Caco-2 (cell line): ENCODE results near the gene ANAPC10. TPM values are rescaled to one million over a fixed set of nuclear protein-coding genes. Genes with fewer than 3 reads are reported as not detected.

Source experiments
- BruUV-seq: library from RNA; stranded (reverse); fragments of 400-500 nt; replicated peaks from 2 replicates; lab custom pipeline; 2021; lab: Mats Ljungman, UMichigan
- CTCF ChIA-PET: fragments of 300-600 bp; sonication (Branson Sonifier 250); formaldehyde crosslinking; loops from one replicate; lab custom pipeline; 2022; ENCODE audit warnings: antibody characterized with exemption; lab: Charles Lee
- POLR2A ChIA-PET: fragments of 300-600 bp; sonication (Branson Sonifier 250); formaldehyde crosslinking; loops from one replicate; lab custom pipeline; 2022; ENCODE audit warnings: antibody characterized with exemption; lab: Charles Lee
- DNase-seq, 2 experiments: peaks; one replicate each; pipeline versions ENCODE4 v3.0.0 to v3.0.0-alpha.2; 2020 to 2022
- H3K27me3 ChIP-seq: replicated peaks from 2 replicates; pipeline ENCODE4 v1.6.0; 2011; ENCODE audit warnings: low read length; ENCODE audit not compliant: control insufficient read depth, insufficient read depth
- H3K36me3 ChIP-seq: 2 replicates; pipeline ENCODE4 v1.5.1; 2011; ENCODE audit warnings: low read length; ENCODE audit not compliant: control insufficient read depth, insufficient read depth
- H3K4me1 ChIP-seq: fragments of 250-450 bp; sonication (Bioruptor Pico); 2 replicates; pipeline ENCODE4 v1.5.1; 2020; ENCODE audit warnings: mild to moderate bottlenecking
- H3K4me3 ChIP-seq: 2 replicates; pipeline ENCODE4 v1.5.1; 2011; ENCODE audit warnings: low read depth, mild to moderate bottlenecking, control low read depth, low read length
- H3K9me3 ChIP-seq: fragments of 250-450 bp; sonication (Bioruptor Pico); 2 replicates; pipeline ENCODE4 v1.5.1; 2020; ENCODE audit warnings: mild to moderate bottlenecking, moderate library complexity
- H3K27ac Mint-ChIP-seq: one replicate; pipeline ENCODE4 v1.8.0; 2022; ENCODE audit warnings: mixed read lengths; ENCODE audit not compliant: unreplicated experiment
- H3K27me3 Mint-ChIP-seq: one replicate; pipeline ENCODE4 v1.8.0; 2022; ENCODE audit warnings: mixed read lengths; ENCODE audit not compliant: insufficient read depth, unreplicated experiment
- H3K36me3 Mint-ChIP-seq: one replicate; pipeline ENCODE4 v1.8.0; 2022; ENCODE audit warnings: mild to moderate bottlenecking, mixed read lengths; ENCODE audit not compliant: insufficient read depth, unreplicated experiment
- H3K4me1 Mint-ChIP-seq: one replicate; pipeline ENCODE4 v1.8.0; 2022; ENCODE audit warnings: low read depth, mixed read lengths; ENCODE audit not compliant: unreplicated experiment
- H3K4me3 Mint-ChIP-seq: one replicate; pipeline ENCODE4 v1.8.0; 2022; ENCODE audit warnings: mild to moderate bottlenecking, moderate library complexity, mixed read lengths; ENCODE audit not compliant: unreplicated experiment
- H3K9me3 Mint-ChIP-seq: one replicate; pipeline ENCODE4 v1.8.0; 2022; ENCODE audit warnings: mixed read lengths; ENCODE audit not compliant: unreplicated experiment
- intact Hi-C: fragments of 100-400 bp; cut with micrococcal nuclease; formaldehyde crosslinking; loops from one replicate; pipeline ENCODE4 v1.10.0; 2022; ENCODE audit not compliant: unreplicated experiment
- total RNA-seq: library from RNA; stranded (reverse); gene quantifications from 2 replicates; pipeline ENCODE4 v1.2.3, GENCODE V29; 2022
- TF ChIP-seq, protein P1 (sequence below), 2 experiments: fragments of 200-600 bp in 1 of 2; IDR thresholded peaks; 1 replicate in 1 of 2; 2 replicates in 1 of 2; pipeline versions ENCODE4 v1.5.1 to v1.8.0; 2011 to 2022; ENCODE audit warnings: antibody characterized with exemption in 1 of 2, control low read depth in 1 of 2, inconsistent platforms in 1 of 2, low read depth in 1 of 2, low read length in 1 of 2, mild to moderate bottlenecking in 1 of 2, moderate library complexity in 1 of 2; ENCODE audit not compliant: insufficient read depth in 1 of 2, severe bottlenecking in 1 of 2, unreplicated experiment in 1 of 2

Gene ANAPC10
- total RNA-seq, 1 experiment from 2014 or later: 24.2 TPM

DNA sequence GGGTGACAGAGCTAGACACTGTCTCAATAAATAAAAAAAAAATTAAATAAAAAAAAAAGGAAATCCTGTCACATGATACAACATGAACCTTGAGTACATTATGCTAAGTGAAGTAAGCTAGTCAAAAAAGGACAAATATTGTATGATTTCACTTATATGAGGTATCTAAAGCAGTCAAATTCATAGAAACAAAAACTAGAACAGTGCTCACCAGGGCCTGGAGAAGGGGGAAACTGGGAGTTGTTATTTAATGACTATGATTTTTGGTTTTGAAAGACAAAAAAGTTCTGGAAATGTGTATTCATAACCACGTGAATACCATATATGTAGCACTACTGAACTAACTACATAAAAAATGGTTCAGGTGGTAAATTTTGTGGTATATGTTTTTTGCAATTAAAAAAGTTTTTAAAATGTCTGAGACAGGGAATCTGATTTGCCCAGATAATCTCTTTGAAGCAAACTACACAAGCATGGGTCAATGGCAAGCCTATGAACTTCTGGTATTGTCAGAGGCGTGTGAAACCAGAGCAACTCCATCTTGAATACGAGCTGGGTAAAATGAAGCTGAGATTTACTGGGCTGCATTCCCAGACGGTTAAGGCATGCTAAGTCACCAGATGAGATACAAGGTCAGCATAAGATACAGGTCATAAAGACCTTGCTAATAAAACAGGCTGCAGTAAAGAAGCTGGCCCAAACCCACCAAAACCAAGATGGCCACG lies 42.3 kb downstream of the ANAPC10 start:
- peaks cover 6% of the 10 kb centered on the region for H3K36me3 Mint-ChIP-seq
- no peaks in the 10 kb centered on the region for H3K9me3 Mint-ChIP-seq

DNA sequence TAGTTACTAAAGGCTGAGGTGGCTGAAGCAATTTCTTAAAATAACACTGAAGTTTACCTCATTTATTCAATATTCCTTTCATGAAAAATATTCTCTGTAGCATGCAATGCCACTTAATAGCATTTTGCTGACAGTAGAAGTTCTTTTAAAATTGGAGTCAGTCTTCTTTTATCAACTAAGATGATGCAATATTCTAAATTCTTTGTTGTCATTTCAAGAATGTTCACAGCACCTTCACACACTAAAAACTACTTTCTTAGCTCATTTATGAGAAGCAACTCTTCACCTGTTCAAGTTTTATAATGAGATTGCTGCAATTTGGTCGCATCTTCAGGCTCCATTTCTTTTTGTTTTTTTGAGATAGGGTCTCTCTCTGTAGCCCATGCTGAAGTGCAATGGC lies 48.8 kb downstream of the ANAPC10 start:
- no TSS peak for BruUV-seq
- no peak overlapping the region for H3K27ac Mint-ChIP-seq
- ChIA-PET POLR2A (no interaction called here), CTCF (no interaction called here)
- H3K4me1 Mint-ChIP-seq: no peaks in the 10 kb centered on the region
- H3K4me3 Mint-ChIP-seq: no peak overlapping the region
- Histone ChIP-seq H3K36me3 (no peaks in the 10 kb centered on the region), H3K9me3 (no peaks in the 10 kb centered on the region), H3K4me3 (no peak overlapping the region), H3K27me3 (no peaks in the 10 kb centered on the region), H3K4me1 (no peaks in the 10 kb centered on the region)
- H3K27me3 Mint-ChIP-seq: no peaks in the 10 kb centered on the region
- no peaks in the 10 kb centered on the region for H3K9me3 Mint-ChIP-seq
- peaks cover 9% of the 10 kb centered on the region for H3K36me3 Mint-ChIP-seq
- intact Hi-C loops: no loop called here
- no peak for DNase-seq
- TF ChIP-seq, protein P1, sequence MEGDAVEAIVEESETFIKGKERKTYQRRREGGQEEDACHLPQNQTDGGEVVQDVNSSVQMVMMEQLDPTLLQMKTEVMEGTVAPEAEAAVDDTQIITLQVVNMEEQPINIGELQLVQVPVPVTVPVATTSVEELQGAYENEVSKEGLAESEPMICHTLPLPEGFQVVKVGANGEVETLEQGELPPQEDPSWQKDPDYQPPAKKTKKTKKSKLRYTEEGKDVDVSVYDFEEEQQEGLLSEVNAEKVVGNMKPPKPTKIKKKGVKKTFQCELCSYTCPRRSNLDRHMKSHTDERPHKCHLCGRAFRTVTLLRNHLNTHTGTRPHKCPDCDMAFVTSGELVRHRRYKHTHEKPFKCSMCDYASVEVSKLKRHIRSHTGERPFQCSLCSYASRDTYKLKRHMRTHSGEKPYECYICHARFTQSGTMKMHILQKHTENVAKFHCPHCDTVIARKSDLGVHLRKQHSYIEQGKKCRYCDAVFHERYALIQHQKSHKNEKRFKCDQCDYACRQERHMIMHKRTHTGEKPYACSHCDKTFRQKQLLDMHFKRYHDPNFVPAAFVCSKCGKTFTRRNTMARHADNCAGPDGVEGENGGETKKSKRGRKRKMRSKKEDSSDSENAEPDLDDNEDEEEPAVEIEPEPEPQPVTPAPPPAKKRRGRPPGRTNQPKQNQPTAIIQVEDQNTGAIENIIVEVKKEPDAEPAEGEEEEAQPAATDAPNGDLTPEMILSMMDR (IDR thresholded peaks at IDR 0.05; ENCODE audit: insufficient read depth in 1 of 2, low read depth in 1 of 2, low read length in 1 of 2, severe bottlenecking in 1 of 2, unreplicated experiment in 1 of 2): no peak

More for the DNA sequence above, 42.3 kb downstream of the ANAPC10 start:
- ChIA-PET POLR2A (no interaction called here), CTCF (no interaction called here)
- Mint-ChIP-seq H3K27me3 (no peaks in the 10 kb centered on the region), H3K27ac (no peak overlapping the region), H3K4me1 (no peaks in the 10 kb centered on the region), H3K4me3 (no peak overlapping the region)
- Histone ChIP-seq H3K4me3 (no peak overlapping the region), H3K27me3 (no peaks in the 10 kb centered on the region), H3K4me1 (no peaks in the 10 kb centered on the region), H3K9me3 (no peaks in the 10 kb centered on the region), H3K36me3 (no peaks in the 10 kb centered on the region)
- DNase-seq: no peak
- no TSS peak for BruUV-seq
- TF ChIP-seq, protein P1 (IDR thresholded peaks at IDR 0.05; ENCODE audit: insufficient read depth in 1 of 2, low read depth in 1 of 2, low read length in 1 of 2, severe bottlenecking in 1 of 2, unreplicated experiment in 1 of 2): no peak
- intact Hi-C loops: no loop called here

DNA sequence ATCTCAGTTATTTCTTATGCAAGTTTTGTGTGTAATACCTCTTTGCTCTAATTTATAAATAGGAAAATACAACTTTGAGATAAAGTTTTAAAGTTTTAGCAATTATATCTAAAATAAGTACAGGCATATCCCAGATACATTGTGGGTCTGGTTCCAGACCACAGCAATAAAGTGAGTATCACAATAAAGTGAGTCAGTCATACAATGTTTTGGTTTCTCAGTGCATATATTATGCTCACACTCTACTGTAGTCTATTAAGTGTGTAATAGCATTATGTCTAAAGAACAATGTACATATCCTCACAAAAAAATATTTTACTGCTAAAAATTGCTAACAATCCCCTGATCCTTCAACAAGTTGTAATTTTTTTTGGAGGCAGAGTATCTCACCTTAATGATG lies 49.2 kb downstream of the ANAPC10 start:
- TF ChIP-seq, protein P1 (IDR thresholded peaks at IDR 0.05; ENCODE audit: insufficient read depth in 1 of 2, low read depth in 1 of 2, low read length in 1 of 2, severe bottlenecking in 1 of 2, unreplicated experiment in 1 of 2): no peak
- H3K9me3 Mint-ChIP-seq: no peaks in the 10 kb centered on the region
- POLR2A ChIA-PET: no interaction called here
- BruUV-seq: no TSS peak
- Histone ChIP-seq H3K36me3 (no peaks in the 10 kb centered on the region), H3K27me3 (no peaks in the 10 kb centered on the region), H3K4me3 (no peak overlapping the region), H3K4me1 (no peaks in the 10 kb centered on the region), H3K9me3 (no peaks in the 10 kb centered on the region)
- H3K36me3 Mint-ChIP-seq: peaks cover 9% of the 10 kb centered on the region
- intact Hi-C loops: no loop called here
- no peaks in the 10 kb centered on the region for H3K4me1 Mint-ChIP-seq
- no peaks in the 10 kb centered on the region for H3K27me3 Mint-ChIP-seq
- H3K27ac Mint-ChIP-seq: no peak overlapping the region
- CTCF ChIA-PET: no interaction called here
- DNase-seq: no peak
- H3K4me3 Mint-ChIP-seq: no peak overlapping the region
